ENCODE measurements around the gene SRMS. TPM values are rescaled to one million over a fixed set of nuclear protein-coding genes. Genes with fewer than 3 reads are reported as not detected.

SRMS gene
- total RNA-seq, 1 experiment from 2014 or later = 0.79 TPM

DNA sequence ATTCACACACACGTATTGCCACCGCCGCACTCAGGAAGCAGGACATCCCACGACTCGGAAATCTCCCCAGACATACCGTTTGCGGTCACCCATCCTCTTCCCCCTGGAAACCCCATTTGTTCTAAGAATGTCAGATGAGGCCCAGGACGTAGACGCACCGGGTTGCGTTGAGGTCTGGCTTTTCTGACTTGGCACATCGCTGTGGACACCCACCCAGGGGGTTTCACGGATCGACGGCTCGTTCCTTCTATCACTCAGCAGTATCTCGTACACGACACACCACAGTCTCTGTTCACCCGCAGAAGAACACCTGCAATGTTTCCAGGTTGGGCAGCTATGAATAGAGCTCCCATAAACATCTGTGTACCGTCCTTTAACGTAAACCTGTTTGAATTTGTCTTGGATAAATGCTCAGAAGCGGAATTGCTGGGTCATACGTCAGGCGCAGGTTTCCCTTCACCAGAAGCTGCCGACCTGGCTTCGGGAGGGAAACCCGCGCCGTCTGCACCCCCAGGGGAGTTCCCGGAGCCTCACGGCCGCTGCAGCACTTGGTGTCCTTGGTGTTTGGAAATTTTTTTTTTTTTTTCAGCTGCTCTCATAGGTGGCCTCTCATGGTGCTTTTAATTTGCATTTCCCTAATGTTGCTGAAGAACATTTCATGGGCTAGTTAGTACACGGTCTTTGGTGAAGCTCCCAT is 39.3 kb downstream of the SRMS start:
- H3T11ph ChIP-seq (ENCODE audit: low read length) = no peak overlapping the region
- no peaks in the 10 kb centered on the region for H3K27me3 ChIP-seq (ENCODE audit: insufficient read depth, low read length)
- H3K4me2 ChIP-seq (ENCODE audit: insufficient read depth, insufficient read length, low read length) = no peak overlapping the region
- no peaks in the 10 kb centered on the region for H3K9me3 ChIP-seq (ENCODE audit: control insufficient read depth, low read depth, low read length)
- no peak for DNase-seq
- H4K8ac ChIP-seq (replicated peaks; ENCODE audit: insufficient read length, low read depth, low read length) = no peak overlapping the region
- H3K4me1 Mint-ChIP-seq = no peaks in the 10 kb centered on the region
- no CpG with 5 or more reads among the region's 33 CpGs for WGBS (ENCODE audit: extremely low coverage, insufficient read length, low lambda C conversion rate)
- H3K4me1 ChIP-seq (ENCODE audit: insufficient read depth, low read length) = no peaks in the 10 kb centered on the region
- no peak overlapping the region for H3K23ac ChIP-seq (ENCODE audit: insufficient read length, low read depth, low read length)
- no peaks in the 10 kb centered on the region for H4K20me1 ChIP-seq (ENCODE audit: control insufficient read depth, insufficient read depth, insufficient read length)
- H3K56ac ChIP-seq (ENCODE audit: insufficient read length, low read depth, low read length) = no peak overlapping the region
- H2AFZ ChIP-seq (ENCODE audit: low read length) = no peak overlapping the region
- no peak overlapping the region for H2BK12ac ChIP-seq (ENCODE audit: insufficient read length, low read depth, low read length)
- no peak overlapping the region for H2BK20ac ChIP-seq (ENCODE audit: low read depth, low read length, poor library complexity, severe bottlenecking)
- no peaks in the 10 kb centered on the region for H3K79me1 ChIP-seq (ENCODE audit: insufficient read depth, low read depth, low read length, poor library complexity, severe bottlenecking)
- H3K27ac Mint-ChIP-seq = peak overlapping the region in 1 of 3 experiments; percentile 90; a peak in 1 of 7 replicates
- peaks cover 14 to 51% of the 10 kb centered on the region in 2 experiments for H3K9me3 Mint-ChIP-seq
- H2AK5ac ChIP-seq (ENCODE audit: insufficient read length, low read length) = no peak overlapping the region
- no peaks in the 10 kb centered on the region for H3K79me2 ChIP-seq (ENCODE audit: insufficient read depth, low read length)
- no peak overlapping the region for H3K9ac ChIP-seq (ENCODE audit: extremely low read depth, insufficient read length, low read length)
- H3K14ac ChIP-seq (ENCODE audit: insufficient read depth, low read length) = no peak overlapping the region
- H3K4me3 Mint-ChIP-seq = no peak overlapping the region
- H2BK5ac ChIP-seq (ENCODE audit: insufficient read length, low read length) = no peak overlapping the region
- no peak overlapping the region for H2BK15ac ChIP-seq (ENCODE audit: low read depth, low read length)
- H3K27ac ChIP-seq (ENCODE audit: insufficient read length, low read depth, low read length) = no peak overlapping the region
- peaks cover 0 to 29% (median 0%) of the 10 kb centered on the region in 3 experiments; a peak in 3 of 7 replicates for H3K36me3 Mint-ChIP-seq (ENCODE audit: insufficient read depth in 1 of 3, low read depth in 3 of 3)
- peaks cover 78% of the 10 kb centered on the region for H3K27me3 Mint-ChIP-seq (ENCODE audit: low read depth)
- TF ChIP-seq, protein P1, sequence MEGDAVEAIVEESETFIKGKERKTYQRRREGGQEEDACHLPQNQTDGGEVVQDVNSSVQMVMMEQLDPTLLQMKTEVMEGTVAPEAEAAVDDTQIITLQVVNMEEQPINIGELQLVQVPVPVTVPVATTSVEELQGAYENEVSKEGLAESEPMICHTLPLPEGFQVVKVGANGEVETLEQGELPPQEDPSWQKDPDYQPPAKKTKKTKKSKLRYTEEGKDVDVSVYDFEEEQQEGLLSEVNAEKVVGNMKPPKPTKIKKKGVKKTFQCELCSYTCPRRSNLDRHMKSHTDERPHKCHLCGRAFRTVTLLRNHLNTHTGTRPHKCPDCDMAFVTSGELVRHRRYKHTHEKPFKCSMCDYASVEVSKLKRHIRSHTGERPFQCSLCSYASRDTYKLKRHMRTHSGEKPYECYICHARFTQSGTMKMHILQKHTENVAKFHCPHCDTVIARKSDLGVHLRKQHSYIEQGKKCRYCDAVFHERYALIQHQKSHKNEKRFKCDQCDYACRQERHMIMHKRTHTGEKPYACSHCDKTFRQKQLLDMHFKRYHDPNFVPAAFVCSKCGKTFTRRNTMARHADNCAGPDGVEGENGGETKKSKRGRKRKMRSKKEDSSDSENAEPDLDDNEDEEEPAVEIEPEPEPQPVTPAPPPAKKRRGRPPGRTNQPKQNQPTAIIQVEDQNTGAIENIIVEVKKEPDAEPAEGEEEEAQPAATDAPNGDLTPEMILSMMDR (conservative IDR thresholded peaks at IDR 0.05) = no peak
- H2BK120ac ChIP-seq (ENCODE audit: low read depth, low read length, poor library complexity, severe bottlenecking) = no peak overlapping the region
- no peak overlapping the region for H3K18ac ChIP-seq (ENCODE audit: insufficient read length, low read depth, low read length)
- no peak overlapping the region for H4K5ac ChIP-seq (ENCODE audit: insufficient read length, low read depth, low read length)
- H3K23me2 ChIP-seq (ENCODE audit: insufficient read length, low read depth, low read length, poor library complexity, severe bottlenecking) = no peaks in the 10 kb centered on the region
- H3K4ac ChIP-seq (ENCODE audit: low read depth, low read length) = no peak overlapping the region
- H4K91ac ChIP-seq (ENCODE audit: insufficient read length, low read depth, low read length) = no peak overlapping the region

All from H9 (cell line).